ENCODE results near the gene RASSF9.

Gene RASSF9

DNA sequence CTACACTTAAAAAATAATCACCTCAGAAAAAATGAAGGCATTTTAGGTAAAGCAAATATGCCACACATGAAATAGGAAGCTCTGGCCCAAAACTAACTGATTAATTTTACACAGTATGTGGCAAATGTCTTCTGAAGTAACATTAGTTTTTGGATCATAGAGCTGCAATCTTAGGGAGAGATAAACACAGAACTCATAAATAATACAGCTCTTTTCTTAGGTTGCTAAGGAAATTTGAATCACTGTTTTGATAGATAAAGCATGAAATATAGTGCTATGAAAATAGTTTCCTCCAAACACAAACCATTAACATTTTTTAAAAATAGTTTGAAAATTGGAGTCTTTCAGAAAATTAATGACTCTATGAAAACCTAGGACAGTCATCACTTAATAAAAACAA is 15.0 kb downstream of the RASSF9 start:
- no peak for DNase-seq (ENCODE audit: low read depth)

- peak; percentile 28 for DNase-seq (ENCODE audit: low read depth)
Measured at GRCh38 chr12:85820101-85820500, 16.1 kb downstream of the RASSF9 start.

DNA sequence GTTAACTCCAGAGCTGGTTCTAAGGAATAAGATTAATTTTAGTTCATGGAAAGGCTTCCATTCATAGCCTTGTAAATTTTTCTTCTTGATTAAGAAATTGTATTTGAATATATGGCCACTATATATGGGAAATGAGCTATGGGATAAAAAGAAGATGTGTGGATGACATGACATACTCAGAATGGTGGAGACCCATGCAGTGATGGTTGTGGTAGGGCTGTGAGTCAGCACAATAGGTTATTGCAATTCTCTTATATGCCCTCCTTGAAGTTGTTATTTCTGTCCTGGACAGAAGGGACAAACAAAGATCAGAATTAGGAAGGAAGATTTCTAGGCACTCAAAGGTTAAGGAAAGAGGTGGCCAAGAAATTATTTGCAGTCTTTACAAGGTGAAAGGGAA is 21.5 kb downstream of the RASSF9 start:
- DNase-seq (ENCODE audit: low read depth) = no peak

DNA sequence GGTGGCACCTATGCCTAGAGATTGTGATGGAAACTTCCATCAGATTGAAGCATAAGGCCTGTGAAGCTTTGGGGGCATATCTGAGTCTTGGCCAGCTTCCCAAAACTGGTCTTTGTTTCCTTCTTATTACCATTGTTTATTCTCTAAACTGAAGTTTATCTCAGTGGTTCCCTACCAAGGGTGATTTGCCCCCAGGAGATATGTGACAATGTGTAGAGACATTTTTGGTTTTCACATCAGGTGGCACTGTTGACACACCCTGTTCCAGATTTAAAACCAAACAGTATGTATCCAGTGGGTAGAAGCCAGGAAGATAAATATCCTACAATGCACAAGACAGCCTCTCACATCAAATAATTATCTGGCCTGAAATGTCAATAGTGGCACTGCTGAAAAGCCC is 22.1 kb downstream of the RASSF9 start:
- DNase-seq (ENCODE audit: low read depth) = no peak

GRCh38 chr12:85809500-85809899 is 26.7 kb downstream of the RASSF9 start:
- no peak for DNase-seq (ENCODE audit: low read depth)

- no peak for DNase-seq (ENCODE audit: low read depth)
Measured at GRCh38 chr12:85807730-85808129, 28.5 kb downstream of the RASSF9 start.

DNA sequence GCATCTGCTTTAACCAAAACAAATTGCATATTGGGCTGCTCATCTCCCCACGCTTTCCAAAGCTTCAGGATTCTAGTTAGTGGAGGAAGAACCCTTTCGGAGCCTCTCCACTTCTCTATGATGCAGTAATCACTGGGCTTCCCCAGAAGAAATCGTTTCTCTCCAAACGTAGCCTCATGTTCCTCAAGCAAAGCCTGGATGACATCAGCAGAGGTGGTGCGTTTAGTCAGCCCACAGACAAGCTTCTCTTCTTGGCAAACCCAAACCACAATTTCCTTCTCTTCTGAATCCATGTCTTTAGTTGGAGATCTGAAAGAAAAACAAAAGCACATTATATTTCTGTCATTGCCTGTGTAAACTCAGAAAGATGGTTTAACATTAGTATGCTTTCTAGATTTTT is 30.6 kb downstream of the RASSF9 start:
- DNase-seq (ENCODE audit: low read depth) = peak; percentile 80

- DNase-seq (ENCODE audit: low read depth) = peak; percentile 82
Measured at GRCh38 chr12:85804663-85805062, 31.5 kb downstream of the RASSF9 start.

- DNase-seq (ENCODE audit: low read depth) = no peak
Measured at GRCh38 chr12:85803923-85804322, 32.3 kb downstream of the RASSF9 start.

GRCh38 chr12:85803231-85803630 is 33.0 kb downstream of the RASSF9 start:
- no peak for DNase-seq (ENCODE audit: low read depth)

DNA sequence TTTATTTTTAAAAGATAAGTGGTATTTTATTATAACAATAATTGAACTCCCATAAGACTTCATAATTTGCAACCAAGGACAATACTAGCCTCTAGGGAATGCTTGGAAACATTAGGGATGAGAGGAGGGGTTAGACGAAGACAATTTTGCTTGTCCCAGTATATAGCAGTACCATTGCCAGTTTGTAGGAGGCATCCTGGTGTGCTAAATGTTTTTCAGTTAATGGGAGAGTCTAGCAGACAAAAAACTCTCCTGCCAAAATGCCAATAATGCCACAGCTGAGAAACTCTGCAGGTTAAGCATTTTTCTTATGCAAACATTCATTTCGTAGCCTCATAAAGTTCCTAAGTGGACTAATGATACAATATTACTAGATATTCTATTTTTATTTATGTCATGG is 38.1 kb downstream of the RASSF9 start:
- no peak for DNase-seq (ENCODE audit: low read depth)

DNA sequence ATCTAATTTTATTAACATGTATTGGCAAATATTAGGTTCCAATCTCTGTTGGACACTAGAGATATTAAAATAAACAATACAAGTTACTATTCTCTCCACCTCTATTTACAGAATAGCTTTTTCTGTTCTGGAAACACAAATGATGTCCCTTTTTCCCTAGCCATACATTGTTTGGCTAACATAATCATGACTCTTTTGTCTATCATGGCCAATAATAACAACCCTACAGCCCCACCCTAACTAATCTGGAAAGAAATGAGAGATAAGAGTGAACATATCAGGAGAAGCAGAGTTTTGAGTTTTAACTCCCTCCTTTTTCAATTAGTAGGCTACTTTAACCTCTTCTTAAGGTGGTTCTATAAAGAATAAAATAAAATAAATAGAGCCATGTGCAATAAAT is 40.2 kb downstream of the RASSF9 start:
- DNase-seq (ENCODE audit: low read depth) = no peak

DNA sequence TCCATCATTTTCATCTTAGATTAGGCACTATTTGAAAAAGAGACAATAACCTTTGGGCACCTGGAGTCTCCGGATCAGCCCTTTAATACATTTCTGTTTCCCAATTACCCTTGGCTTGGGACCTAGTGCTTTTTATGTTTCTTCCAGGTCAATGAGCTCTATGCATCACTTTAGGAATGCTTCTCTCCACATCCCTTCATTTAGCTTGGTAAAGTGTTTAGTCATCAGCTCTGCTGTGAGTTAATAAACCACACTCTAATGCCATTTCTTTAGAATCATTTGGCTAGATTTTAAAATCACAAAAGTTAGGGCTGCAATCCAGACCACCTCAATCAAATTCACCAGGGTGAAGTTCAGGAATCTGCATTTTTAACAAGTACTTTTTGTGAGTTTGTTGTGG is 41.7 kb downstream of the RASSF9 start:
- peak; percentile 42 for DNase-seq (ENCODE audit: low read depth)

GRCh38 chr12:85784096-85784720 is 52.0 kb downstream of the RASSF9 start:
- no peak for DNase-seq (ENCODE audit: low read depth)

DNA sequence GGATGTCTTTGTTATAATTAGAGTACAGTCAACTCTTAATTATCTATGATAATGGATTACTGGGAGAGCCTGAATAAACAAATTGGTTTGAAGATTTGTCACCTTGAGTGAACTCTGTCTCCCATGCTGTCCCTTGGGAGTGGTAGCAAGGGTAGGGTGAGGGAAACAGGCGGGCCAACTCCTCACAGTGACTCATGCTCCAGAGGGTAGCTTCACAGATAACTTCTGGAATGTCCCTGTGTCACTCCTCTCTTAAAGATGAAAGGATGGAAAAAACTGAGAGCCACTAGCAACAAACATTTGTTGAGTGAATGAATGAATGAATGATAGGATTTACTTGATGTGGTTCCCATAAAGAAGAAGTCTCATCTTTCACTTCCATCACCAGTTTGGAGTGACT is 53.5 kb downstream of the RASSF9 start:
- no peak for DNase-seq (ENCODE audit: low read depth)

DNA sequence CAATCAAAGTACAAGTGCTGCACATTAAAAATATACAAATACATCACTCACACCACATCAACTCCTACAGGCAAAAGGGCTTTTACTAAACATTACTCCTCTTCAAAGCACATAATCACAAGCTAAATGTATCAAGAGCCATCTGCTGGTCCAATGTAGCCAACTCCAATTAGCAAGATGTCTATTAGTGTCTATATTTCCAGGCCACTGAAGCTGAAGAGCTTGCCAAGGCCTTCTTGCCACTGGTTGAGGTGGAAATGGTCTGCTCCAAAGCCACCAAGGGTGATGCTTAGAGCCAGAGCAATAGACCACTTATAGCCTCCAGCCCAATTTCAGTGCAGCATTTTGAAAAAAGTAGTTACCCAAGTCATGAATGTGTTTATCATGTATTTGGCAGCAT is 54.4 kb downstream of the RASSF9 start:
- no peak for DNase-seq (ENCODE audit: low read depth)

GRCh38 chr12:85779768-85780167 is 56.4 kb downstream of the RASSF9 start:
- no peak for DNase-seq (ENCODE audit: low read depth)

- DNase-seq (ENCODE audit: low read depth) = no peak
Measured at GRCh38 chr12:85775091-85775490, 61.1 kb downstream of the RASSF9 start.

DNA sequence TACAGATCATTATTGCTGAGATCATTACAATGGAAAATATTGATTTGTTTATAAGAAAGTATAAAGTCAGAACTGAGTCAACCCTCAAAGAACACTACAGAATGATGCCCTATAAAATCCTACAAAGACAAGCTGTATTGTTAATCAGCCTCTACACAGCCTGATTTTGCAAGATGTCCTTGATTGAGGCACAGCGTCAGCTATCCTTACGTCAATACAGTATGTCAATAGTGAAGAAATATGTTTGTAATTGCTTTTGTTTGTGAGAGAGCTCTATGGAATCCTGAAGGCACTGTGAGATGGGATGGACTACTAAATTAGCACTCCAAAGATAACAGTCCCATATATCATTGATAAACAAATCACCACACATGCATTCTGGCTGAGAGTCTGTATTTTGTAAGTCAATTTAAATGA is 70.7 kb downstream of the RASSF9 start:
- DNase-seq (ENCODE audit: low read depth) = no peak

DNA sequence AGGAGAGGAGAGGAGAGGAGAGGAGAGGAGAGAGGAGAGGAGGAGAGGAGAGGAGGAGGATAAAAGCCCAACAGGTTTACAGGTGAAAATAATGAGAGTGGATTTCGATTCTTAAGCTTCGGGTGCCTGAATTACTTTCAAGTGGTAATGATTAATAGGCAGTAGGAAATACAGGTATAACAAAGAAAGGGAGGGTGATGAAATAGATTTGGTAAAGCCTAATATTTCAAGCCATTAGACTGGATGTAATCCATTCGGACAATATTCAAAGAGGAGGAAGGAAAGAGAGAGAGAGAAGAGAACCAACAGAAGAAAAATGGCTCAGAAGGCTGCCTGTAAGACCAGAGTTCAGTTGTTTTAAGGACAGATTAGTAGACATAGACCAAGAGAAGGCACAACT is 76.6 kb downstream of the RASSF9 start:
- DNase-seq (ENCODE audit: low read depth) = no peak

DNA sequence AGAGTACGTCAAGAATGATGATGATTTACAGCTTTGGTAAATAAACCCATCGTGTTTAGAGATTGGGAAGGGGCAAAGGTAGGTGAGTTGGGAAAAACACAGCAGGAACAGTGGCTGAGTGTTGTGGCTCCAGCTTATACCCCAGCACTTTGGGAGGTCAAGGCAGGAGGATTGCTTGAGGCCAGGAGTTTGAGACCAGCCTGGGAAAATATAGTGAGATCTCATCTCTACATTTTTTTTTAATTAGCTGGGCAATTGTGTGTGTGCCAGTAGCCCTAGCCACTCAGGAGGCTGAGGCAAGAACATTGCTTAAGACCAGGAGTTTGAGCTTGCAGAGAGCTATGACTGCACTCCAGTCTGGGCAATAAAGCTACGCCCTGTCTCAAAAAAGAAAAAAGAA is 77.1 kb downstream of the RASSF9 start:
- DNase-seq (ENCODE audit: low read depth) = no peak

DNA sequence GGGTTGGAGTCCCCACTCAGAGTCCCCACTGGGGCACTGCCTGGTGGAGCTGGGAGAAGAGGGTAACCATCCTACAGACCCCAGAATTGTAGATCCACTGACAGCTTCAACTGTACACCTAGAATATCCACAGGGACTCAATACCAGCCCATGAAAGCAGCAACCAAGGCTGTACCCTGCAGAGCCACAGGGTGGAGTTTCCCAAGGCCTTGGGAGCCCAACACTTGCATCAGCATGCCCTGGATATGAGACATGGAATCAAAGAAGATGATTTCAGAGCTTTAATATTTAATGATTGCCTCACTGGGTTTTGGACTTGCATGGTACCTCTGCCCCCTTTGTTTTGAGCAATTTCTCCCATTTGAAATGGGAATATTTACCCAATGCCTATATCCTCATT is 80.4 kb downstream of the RASSF9 start:
- DNase-seq (ENCODE audit: low read depth) = no peak
